Erythroblast (primary cell): ENCODE results near the gene GABRB2.

Source experiments
- DNase-seq, 2 experiments: peaks; one replicate each; lab custom pipeline; 2025; lab: John Stamatoyannopoulos, UW
- GATA1 ChIP-seq: IDR thresholded peaks from 2 replicates; pipeline ENCODE4 v1.6.1; 2011; ENCODE audit warnings: low read depth, mild to moderate bottlenecking, control low read depth, low read length, moderate library complexity
- POLR2A ChIP-seq: IDR thresholded peaks from 2 replicates; pipeline ENCODE4 v1.6.1; 2011; ENCODE audit warnings: mild to moderate bottlenecking, low read length

GABRB2 gene

DNA sequence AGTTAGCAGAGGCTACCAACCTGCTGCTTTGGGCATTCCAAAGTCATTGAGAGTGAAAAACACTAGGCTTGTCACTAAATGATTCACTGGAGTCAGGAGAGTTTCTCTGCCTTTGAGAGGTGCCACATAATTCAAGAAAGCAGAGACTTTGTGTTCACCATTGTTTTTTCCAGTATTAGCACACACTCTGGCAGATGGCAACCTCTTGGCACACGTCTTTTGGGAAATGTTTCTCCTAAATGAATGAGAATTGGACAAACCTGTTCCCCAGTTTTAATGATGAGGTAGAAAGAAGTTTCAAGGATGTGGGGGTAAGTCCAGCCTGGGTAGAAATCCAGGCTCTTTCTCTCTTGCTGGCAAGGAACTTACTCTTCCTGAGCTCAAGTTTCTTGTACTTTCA is 259.1 kb downstream of the GABRB2 start:
- TF ChIP-seq GATA1 (no peak), POLR2A (no peak)
- DNase-seq, result no peak

DNA sequence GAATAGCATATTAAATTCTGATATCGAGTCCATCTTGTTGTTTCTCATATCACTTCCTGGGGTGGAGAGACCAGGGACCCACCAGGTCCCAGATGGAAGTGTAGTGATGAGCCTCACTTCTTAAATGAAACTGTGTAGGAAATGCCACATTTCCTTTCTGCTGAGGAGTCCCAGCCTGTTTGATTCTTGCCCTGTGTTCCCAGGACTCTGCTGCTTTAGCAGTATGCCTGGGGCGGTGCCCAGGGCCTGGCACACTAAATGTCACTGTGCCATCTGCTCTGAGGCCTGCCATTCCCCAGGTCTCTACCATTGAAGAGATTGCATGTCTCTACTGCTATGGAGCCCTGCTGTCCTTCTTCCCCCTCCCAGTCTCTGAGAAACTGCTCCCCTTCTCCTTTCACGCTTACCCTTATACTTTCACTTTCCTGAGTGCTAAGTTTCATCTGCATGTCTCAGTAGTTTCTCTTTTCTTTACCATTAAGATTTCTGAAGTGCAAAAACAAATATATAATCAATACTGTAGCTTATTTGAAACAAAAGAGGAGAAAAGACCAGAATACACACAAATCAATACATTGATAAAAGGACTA is 260.4 kb downstream of the GABRB2 start:
- DNase-seq, result no peak
- TF ChIP-seq GATA1, result no peak
- no peak for TF ChIP-seq POLR2A

DNA sequence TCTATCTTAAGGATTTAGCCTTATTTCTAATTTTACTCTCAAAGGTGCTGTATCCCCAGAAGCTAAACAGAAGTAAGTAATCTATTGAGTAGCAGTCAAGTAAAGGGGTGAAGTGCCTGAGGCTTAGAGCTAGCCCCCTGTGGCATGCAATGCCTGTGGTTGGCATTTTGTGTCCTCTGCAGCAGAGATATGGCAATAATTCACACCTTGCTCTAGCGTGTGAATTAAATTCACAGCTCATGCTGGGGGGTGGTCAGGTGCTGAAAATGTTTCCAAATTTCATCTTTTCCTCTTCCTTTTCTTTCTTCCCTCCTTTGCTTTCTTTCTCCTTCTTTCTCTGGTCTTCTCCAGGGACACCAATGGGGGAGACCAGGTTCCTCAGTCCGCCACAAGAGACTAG is 262.1 kb downstream of the GABRB2 start:
- no peak for DNase-seq
- no peak for TF ChIP-seq POLR2A
- TF ChIP-seq GATA1, result no peak

GRCh38 chr5:161283296-161283695 is 263.2 kb downstream of the GABRB2 start:
- no peak for TF ChIP-seq POLR2A
- TF ChIP-seq GATA1, result no peak
- no peak for DNase-seq

DNA sequence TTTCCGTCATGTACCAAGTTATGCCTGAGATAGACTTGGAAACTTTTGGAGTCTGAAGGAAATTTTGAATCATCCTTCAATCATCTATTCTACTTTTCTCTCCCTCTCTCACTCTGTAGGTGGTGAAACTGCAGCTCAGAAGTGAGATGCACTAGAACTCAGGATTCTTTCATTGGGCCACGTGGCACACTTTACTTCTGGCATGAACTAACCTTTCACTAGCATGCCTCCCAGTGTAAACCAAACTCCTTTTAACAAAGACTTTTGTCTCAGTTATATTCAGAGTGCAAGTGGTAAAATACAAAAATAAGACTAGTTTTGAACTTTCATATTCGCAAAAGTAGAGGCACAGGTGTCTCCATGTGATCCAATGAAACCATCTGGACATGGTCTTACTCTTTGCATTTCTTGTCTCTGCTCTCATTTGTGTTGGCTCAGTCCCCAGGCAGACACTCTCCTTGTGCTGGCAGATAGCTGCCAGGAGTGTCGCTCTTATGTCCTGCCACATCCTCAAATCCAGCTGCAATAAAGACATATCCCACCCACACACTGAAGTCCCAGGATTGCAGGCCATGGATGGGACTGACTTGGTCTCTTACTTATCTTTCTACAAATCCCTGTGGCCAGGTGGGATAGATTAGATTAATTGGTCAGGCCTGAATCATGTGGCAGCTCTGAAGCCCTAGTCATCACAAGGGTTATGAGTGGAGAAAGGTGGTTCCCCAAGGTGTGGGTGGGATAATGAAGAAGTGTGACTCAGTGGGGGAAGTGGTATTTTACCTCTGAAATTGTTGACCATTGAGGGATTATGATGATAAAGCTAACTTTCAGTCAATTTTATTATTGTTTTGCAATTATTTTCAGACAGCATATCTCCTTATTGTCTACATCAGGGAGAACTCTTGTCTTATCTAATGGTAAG is 267.5 kb downstream of the GABRB2 start:
- TF ChIP-seq GATA1 (no peak), POLR2A (no peak)
- DNase-seq, result no peak

DNA sequence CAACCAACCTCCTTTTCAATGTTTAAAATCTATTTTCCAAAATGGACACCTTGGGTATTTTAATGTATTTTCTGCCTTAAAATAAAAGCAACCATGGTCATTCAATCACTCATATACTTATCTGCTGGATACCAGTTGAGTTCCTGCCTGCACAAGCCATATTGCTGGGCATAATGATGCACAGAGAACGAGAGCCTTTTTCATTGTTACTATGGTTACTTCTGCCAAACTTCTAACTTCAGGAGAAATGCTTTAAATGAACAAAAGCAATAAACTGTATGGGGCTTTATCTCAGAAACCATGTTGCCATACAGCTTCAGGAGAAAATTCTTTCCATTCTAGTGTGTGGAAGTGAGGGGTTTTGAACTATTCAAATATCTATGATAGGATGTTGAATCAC is 269.5 kb downstream of the GABRB2 start:
- TF ChIP-seq GATA1 (no peak), POLR2A (no peak)
- no peak for DNase-seq

- TF ChIP-seq POLR2A (no peak), GATA1 (no peak)
Measured at GRCh38 chr5:161274951-161275350, 271.6 kb downstream of the GABRB2 start.

GRCh38 chr5:161273410-161273809 is 273.1 kb downstream of the GABRB2 start:
- DNase-seq, result no peak
- TF ChIP-seq GATA1, result no peak
- no peak for TF ChIP-seq POLR2A

More at GRCh38 chr5:161274951-161275350, 271.6 kb downstream of the GABRB2 start:
- no peak for DNase-seq

GRCh38 chr5:161271816-161272215 is 274.7 kb downstream of the GABRB2 start:
- no peak for DNase-seq
- TF ChIP-seq POLR2A (no peak), GATA1 (no peak)

DNA sequence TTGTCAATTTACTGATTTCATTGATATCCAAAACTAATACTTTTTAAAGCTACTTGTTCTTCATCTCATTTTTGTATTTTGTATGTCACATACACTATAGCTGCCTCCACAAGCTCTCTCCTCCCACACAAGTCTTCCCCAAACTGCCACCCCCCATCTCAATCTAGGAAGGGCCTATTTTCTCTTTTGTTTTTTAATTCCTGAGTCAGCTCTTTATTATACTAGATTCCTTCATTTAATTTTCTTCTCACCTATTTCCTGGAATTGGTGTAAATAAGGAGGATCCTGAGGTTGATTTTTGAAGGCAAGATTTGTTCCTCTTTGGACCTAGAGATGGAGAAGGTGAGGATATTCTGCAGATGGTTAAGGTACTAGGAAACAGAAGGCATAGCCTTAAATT is 277.4 kb downstream of the GABRB2 start:
- no peak for DNase-seq
- TF ChIP-seq GATA1, result no peak
- TF ChIP-seq POLR2A, result no peak

DNA sequence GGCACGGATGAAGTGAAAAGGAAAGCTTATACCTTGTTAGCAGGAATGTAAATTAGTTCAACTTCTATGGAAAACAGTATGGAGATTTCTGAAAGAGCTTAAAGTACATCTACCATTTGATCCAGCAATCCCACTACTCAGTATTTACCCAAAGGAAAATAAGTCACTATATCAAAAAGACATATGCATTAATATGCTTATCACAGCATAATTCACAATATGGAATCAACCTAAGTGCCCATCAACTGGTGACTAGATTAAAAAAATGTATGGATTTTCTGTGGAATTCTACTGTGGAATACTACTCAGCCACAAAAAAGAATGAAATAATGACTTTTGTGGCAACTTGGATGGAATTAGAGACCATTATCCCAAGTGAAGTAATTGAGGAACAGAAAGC is 279.6 kb downstream of the GABRB2 start:
- TF ChIP-seq GATA1 (no peak), POLR2A (no peak)
- DNase-seq, result no peak

- TF ChIP-seq GATA1 (no peak), POLR2A (no peak)
- DNase-seq, result no peak
Measured at GRCh38 chr5:161265006-161265405, 281.5 kb downstream of the GABRB2 start.

DNA sequence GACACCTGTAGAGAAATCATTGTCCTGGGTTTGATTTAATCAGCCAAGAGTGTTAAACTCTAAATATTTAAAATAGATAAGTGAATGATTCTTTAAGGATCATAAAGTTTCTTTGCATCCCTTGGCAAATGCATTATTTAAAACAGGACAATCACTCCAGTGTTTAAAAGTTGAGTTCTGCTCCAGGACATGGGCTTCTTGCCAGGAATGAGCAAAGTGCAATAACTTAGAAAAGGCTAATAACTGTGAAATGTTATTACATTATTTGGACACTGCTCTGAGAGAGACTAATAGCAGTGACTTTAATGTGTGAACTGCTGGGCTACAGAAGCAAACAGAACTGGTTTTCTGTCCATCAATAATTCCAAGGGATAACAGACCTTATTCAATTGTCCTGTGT is 283.3 kb downstream of the GABRB2 start:
- no peak for TF ChIP-seq GATA1
- TF ChIP-seq POLR2A, result no peak

DNA sequence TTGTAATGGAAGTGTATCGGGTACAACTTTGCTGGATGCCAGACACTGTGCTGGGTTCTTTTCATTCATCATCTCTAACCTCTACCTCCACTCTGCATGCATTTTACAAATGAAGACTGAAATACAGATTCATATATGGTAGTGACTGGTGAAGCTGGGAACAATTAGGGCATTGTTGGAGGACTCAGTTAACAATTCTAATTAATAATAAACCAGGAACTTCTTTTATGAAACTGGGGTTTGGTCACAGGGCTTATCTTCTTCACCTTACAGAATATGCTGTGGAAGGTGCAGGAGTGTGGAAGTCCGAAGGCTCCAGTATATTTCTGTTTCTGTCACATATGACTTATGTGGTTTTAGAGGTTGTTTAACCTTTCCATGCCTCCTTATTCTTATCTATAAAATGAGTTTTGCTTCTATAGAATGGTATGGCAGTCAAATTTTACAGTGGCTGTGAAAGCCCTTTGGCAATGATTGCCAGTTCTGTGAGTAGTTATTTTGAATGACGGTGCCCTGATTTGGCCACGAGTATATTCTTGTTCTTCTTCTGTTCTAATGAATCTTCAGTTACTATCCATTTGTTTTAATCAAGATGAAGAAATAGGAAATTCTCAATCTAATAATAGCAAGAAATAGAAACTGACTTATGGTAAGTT is 284.7 kb downstream of the GABRB2 start:
- no peak for TF ChIP-seq POLR2A
- no peak for TF ChIP-seq GATA1
- DNase-seq, result no peak

More for the DNA sequence above, 283.3 kb downstream of the GABRB2 start:
- DNase-seq, result no peak
